ENCODE results near the gene XDH.

XDH gene

DNA sequence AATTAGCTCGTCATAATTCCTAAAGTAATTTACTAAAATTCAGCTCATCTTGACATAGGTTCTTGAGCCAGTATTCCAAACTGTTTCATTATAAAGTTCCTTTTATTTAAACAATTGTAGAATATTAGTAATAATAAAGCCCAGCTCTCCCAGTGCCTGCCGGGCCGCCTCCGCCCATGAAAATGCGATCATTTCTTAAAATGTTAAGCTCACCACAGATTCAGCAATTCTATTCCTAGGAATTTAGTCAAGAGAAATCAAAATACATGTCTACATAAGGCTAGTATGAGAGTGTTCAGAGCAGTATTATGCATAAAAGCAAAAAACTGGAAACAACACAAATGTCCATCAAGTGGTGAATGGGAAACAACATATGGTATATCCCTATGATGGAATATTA lies 52.0 kb downstream of the XDH start:
- DNase-seq, result no peak

DNA sequence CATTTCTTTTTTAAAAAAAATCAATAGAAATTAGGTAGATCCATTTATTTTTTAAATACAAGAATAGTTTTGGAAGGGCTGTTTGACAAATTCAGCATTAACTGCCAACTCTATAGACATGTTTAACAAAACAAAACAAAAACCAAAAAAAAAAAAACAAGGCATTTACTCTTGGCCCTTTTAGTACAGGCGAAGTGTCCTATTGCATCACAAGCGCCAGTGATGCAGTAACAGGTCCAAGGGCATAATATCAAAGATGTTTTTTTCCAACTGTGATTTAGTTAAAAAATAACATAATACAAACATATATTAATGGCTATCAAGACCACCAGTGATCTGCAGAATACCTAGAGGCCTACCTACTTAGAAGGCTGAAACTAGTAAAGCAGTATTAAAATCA lies 55.3 kb downstream of the XDH start:
- H3K27ac Mint-ChIP-seq, result no peak overlapping the region
- no peaks in the 10 kb centered on the region for H3K4me1 Mint-ChIP-seq
- no peak overlapping the region for H3K4me3 Mint-ChIP-seq
- DNase-seq (no peak), ATAC-seq (no peak)
- H3K27me3 Mint-ChIP-seq, result peaks cover 21% of the 10 kb centered on the region
- H3K9me3 Mint-ChIP-seq, result peaks cover 6 to 9% of the 10 kb centered on the region in 2 donors

More for the DNA sequence above, 52.0 kb downstream of the XDH start:
- no peaks in the 10 kb centered on the region for H3K9me3 Mint-ChIP-seq
- H3K4me1 Mint-ChIP-seq, result no peaks in the 10 kb centered on the region
- no peak overlapping the region for H3K27ac Mint-ChIP-seq
- peaks cover 9% of the 10 kb centered on the region for H3K27me3 Mint-ChIP-seq
- ATAC-seq, result no peak
- H3K4me3 Mint-ChIP-seq, result no peak overlapping the region

DNA sequence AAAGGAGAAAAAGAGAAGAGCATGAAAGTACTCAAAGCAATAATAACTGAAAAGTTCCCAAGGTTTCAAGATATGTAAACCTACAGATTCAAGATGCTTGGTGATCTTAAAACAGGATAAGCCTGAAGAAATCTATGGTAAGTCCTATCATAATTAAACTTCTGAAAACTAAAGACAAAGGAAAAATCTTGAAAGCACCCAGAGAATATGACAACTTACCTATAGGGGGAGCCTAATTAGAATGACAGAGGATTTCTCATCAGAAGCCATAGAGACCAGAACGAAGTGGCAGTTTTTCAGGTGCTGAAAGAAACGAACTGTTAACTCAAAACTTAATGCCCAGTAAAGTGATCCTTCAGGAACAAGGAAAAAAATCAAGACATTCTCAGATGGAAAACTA lies 59.7 kb downstream of the XDH start:
- ATAC-seq (no peak), DNase-seq (no peak)
- peaks cover 32% of the 10 kb centered on the region for H3K27me3 Mint-ChIP-seq
- H3K9me3 Mint-ChIP-seq, result peaks cover 7 to 9% of the 10 kb centered on the region in 2 donors
- no peaks in the 10 kb centered on the region for H3K4me1 Mint-ChIP-seq
- no peak overlapping the region for H3K27ac Mint-ChIP-seq
- no peak overlapping the region for H3K4me3 Mint-ChIP-seq

DNA sequence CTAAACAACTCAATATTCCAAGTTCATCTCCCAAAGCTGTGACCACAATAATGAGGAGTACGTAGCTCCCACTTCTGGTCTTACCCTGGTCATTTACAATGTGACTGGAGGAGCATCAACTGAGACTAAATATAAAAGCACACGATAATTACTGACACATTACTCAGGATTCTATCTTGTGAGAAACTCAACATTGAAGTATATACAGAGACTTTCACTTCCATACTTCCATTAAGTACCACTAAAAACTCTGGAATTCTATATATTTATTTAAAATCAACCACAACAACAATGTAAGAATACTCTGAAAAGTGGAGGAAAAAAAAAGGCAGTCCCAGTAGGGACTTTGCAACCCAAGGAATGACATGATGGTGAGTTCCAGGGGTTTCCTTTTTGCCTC lies 61.4 kb downstream of the XDH start:
- H3K4me1 Mint-ChIP-seq, result no peaks in the 10 kb centered on the region
- peaks cover 32% of the 10 kb centered on the region for H3K27me3 Mint-ChIP-seq
- no peak for DNase-seq
- ATAC-seq, result no peak
- H3K27ac Mint-ChIP-seq, result no peak overlapping the region
- H3K4me3 Mint-ChIP-seq, result no peak overlapping the region
- H3K9me3 Mint-ChIP-seq, result peaks cover 7 to 9% of the 10 kb centered on the region in 2 donors

DNA sequence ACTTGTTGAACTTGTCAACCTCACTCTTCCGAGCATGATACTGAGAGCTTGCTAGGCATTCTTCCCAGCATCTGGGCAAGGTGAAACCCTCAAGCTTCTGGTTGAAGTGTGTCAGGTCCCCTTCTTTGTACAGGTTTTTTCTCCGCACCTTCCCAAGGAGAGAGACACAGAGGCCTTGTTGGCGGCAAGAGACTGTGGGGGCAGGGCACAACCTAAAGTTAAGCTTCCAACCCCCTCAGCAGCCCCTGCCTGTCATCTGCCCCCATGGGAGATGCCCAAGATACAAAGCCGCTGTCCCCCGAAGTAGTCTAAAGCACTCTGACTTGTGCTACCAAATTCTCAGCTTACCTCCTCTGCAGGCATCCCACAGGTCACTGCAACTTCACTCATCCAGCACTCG lies 64.9 kb downstream of the XDH start:
- DNase-seq (no peak), ATAC-seq (no peak)
- H3K9me3 Mint-ChIP-seq, result peaks cover 5 to 6% of the 10 kb centered on the region in 2 donors
- no peak overlapping the region for H3K4me3 Mint-ChIP-seq
- no peaks in the 10 kb centered on the region for H3K4me1 Mint-ChIP-seq
- H3K27ac Mint-ChIP-seq, result no peak overlapping the region
- H3K27me3 Mint-ChIP-seq, result peaks cover 32% of the 10 kb centered on the region

DNA sequence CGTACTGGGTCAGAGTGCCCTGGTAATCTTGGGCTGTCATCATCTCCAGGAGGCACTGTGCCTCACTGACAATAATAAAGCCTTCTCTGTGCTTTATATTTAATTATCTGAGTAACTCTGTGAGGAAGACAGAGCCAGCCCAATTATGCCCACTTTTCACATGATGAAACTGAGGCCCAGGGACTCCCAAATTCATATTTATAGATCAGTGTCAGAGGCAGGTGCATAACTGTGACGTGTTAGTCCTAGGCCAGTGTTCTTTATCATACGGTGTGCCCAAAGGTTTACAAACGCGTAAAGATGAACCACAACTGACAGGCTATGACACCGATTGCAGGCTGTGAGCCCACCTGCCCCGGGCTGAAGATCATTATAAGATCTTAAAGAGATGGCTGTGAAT lies 65.4 kb downstream of the XDH start:
- peaks cover 27% of the 10 kb centered on the region for H3K27me3 Mint-ChIP-seq
- DNase-seq, result no peak
- no peak overlapping the region for H3K27ac Mint-ChIP-seq
- peaks cover 0 to under 1% of the 10 kb centered on the region in 2 donors for H3K9me3 Mint-ChIP-seq
- H3K4me1 Mint-ChIP-seq, result no peaks in the 10 kb centered on the region
- H3K4me3 Mint-ChIP-seq, result no peak overlapping the region
- no peak for ATAC-seq

DNA sequence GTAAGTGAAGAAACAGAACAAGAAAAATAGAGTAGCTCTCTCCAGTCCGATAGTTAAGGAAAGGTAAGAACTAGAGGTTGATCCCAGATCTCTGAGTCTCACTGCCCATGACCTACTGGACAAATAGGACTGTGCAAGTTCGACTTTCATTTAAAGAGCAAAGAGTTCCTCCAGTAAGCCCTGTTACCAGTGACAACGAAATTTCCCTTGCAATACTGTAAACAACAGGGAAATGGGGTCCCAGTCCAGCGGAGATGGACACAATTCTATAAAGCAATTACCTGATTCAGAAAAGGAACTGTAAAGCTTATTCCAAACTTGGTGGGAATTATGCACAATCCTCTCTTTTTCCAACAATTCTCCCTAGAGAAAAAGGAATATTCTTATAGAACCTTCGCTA lies 65.9 kb downstream of the XDH start:
- Mint-ChIP-seq H3K4me1 (no peaks in the 10 kb centered on the region), H3K27me3 (peaks cover 22% of the 10 kb centered on the region), H3K4me3 (no peak overlapping the region), H3K9me3 (no peaks in the 10 kb centered on the region), H3K27ac (no peak overlapping the region)
- DNase-seq (no peak), ATAC-seq (no peak)

DNA sequence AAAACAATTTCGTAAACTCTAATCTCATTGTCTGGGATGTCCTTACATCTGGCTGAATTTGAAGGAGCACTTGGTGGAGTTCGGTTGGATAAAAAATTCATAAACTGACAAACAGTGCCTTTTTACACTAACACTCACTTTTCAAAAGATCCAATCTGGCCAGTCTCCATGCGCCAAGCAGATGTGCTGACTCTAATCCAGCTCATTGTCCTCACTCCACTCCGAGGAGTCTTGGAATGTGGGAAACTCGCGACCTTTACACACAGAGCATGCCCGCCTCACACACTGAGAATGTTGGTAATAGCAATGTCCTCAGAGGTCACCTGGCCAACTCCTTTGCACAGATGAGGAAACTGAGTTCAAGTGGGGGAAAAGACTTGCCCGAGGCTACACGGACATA lies 66.8 kb downstream of the XDH start:
- Mint-ChIP-seq H3K27me3 (peaks cover 21% of the 10 kb centered on the region), H3K4me1 (no peaks in the 10 kb centered on the region), H3K9me3 (no peaks in the 10 kb centered on the region), H3K4me3 (no peak overlapping the region), H3K27ac (no peak overlapping the region)
- ATAC-seq, result no peak
- no peak for DNase-seq

DNA sequence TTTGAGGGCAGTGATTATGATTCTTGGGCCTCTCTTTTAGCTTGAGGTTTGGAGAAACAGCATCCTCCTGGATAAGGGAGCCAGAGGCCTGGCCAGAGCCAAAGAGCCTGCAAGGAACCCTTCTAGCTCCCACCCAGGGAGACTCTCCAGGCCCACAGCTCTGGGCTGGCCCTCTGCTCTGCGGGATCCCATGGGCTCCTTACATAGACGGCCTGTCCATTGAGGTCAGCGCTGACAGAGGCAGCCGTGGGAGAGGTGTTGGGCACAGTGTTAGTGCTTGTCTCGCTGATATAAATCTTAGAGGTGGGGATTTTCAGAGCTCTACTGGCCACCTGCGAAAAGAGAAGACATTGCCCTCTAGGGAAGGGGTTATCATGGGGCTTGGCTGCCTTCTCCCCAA lies 67.2 kb downstream of the XDH start:
- DNase-seq (no peak), ATAC-seq (no peak)
- Mint-ChIP-seq H3K27ac (peak overlapping the region in 1 of 2 donors; percentile 3), H3K4me1 (no peaks in the 10 kb centered on the region), H3K27me3 (peaks cover 17% of the 10 kb centered on the region), H3K9me3 (no peaks in the 10 kb centered on the region), H3K4me3 (no peak overlapping the region)

DNA sequence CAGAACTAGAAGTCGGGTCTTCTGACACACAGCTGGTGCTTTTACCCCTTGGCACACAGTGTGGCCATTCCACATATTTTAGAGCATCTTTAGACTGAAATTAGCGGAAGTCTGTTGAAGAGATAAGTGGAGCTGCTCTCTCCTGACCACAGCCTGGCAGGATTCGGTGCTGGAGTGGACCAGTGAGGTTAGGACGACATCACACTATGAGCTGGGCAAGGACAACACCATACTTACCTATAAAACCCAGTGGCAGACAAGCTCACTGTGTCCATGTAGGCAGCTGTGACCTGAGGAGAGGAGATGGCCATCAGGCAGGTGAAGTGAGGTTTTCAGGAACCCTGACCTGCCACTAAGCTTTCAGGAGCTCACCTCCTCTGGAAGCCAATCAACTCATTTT lies 70.1 kb downstream of the XDH start:
- peaks cover 7% of the 10 kb centered on the region for H3K27me3 Mint-ChIP-seq
- no peaks in the 10 kb centered on the region for H3K4me1 Mint-ChIP-seq
- no peaks in the 10 kb centered on the region for H3K9me3 Mint-ChIP-seq
- DNase-seq (no peak), ATAC-seq (no peak)
- no peak overlapping the region for H3K4me3 Mint-ChIP-seq
- H3K27ac Mint-ChIP-seq, result no peak overlapping the region

DNA sequence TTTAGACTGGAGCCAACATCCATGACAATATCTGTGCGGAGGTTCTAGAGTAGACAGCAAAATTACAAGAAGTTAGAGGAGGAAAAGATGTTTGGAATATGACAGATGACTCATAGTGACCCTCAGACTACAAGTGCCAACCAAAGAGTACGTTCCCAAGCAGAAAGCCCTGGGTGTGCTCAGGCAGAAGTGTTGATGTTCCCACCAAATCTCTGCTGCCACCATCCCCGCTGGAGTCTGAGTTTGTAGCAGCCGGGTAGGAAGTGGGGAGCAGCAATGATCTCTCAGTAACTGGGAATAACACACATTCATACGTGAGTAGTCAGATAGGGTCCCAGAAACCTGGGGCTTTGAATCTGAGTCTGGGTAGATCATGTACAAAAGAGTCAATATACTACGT lies 73.2 kb downstream of the XDH start:
- Mint-ChIP-seq H3K27ac (no peak overlapping the region), H3K4me1 (no peaks in the 10 kb centered on the region), H3K4me3 (no peak overlapping the region), H3K27me3 (no peaks in the 10 kb centered on the region), H3K9me3 (no peaks in the 10 kb centered on the region)
- DNase-seq, result no peak
- ATAC-seq, result no peak

DNA sequence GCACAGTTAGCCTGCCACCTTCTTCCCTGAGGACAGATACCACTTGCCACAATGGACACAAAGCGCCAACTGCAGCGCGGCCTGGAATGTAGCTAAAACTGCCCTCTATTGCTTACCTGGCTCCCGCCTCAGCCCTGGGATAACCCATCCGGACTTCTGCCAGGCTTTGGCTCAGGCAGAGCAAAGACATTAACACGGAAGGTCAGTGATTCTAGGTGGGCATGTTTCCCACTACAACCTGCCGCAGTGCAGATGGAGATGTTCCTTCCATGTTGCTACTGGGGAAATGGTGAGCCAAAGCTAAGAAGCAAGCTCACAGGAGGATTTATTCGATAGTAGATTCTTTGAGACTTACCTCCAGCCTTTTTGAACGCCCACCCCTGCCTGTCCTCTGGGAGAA lies 74.8 kb downstream of the XDH start:
- no peaks in the 10 kb centered on the region for H3K4me1 Mint-ChIP-seq
- no peaks in the 10 kb centered on the region for H3K27me3 Mint-ChIP-seq
- DNase-seq (no peak), ATAC-seq (peak; percentile 12)
- H3K9me3 Mint-ChIP-seq, result no peaks in the 10 kb centered on the region
- H3K4me3 Mint-ChIP-seq, result no peak overlapping the region
- H3K27ac Mint-ChIP-seq, result no peak overlapping the region

DNA sequence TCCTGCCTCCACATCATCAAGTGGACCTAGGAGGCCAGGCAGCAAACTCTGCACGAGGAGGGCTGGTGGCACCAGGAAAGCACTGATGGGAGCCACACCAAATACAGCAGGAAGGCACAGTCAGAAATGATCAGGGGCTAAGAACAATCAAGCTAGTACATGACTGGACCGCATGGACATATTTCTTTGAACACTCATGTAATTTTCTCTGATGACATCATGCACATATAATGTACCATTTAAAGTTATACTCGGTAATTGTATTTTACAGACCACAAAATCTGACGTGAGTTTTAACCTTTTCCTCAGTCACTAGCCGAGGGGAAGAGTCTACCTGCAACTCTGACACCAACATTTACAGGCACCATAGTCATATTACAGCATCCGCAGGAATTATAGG lies 76.7 kb downstream of the XDH start:
- no peaks in the 10 kb centered on the region for H3K4me1 Mint-ChIP-seq
- no peaks in the 10 kb centered on the region for H3K27me3 Mint-ChIP-seq
- no peaks in the 10 kb centered on the region for H3K9me3 Mint-ChIP-seq
- H3K27ac Mint-ChIP-seq, result no peak overlapping the region
- H3K4me3 Mint-ChIP-seq, result no peak overlapping the region
- no peak for DNase-seq
- ATAC-seq, result no peak

DNA sequence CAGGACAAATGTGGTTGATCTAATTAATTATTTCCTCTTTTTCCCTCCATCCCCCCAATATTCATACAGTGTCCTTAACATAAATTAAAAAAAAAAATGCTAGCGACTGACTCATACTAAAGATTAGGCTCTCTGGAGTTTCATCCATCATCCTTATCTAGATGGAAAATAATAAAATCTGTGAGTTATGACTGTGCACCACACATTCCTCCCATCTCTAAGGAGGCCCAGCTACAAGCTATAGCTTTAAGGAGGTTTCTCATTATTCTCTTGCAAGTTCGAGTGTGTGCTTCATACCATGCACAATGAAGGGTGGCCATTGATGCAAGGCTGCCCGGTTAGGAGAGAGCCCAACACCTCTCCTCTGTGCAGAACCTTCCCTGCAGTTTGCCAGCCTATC lies 77.3 kb downstream of the XDH start:
- H3K9me3 Mint-ChIP-seq, result no peaks in the 10 kb centered on the region
- no peak for ATAC-seq
- no peaks in the 10 kb centered on the region for H3K27me3 Mint-ChIP-seq

DNA sequence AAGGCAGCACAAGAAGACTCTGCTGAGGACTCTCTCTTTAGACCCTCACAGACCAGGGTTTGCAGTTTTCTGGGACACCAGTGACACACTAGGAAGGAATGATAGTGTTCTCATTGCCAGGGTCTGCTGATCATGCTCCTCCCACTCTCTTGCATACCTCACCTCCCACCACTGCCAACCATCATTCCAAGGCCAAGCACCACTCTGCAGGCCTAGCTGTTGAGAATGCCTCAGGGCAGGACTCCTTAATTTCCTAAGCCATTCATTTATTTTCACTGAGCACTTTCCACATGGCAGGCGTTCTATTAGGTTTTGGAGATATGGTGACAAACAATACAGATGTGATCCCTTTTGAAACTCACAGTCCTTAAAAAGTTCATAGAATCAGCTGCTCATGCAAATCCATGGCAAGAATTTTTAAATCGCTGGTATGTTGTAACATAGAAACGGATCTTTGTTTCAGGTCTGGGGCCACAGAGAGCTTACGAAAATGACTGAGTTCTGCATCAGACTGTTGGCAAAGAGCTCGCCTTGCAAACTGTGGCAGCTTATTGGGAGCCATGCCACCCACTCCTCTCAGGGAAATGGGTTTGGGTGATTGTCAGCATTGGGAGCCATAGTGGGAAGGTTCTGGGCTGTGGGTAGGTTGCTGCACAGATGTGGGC lies 78.5 kb downstream of the XDH start:
- Mint-ChIP-seq H3K4me3 (no peak overlapping the region), H3K4me1 (no peaks in the 10 kb centered on the region), H3K27ac (no peak overlapping the region), H3K27me3 (no peaks in the 10 kb centered on the region), H3K9me3 (no peaks in the 10 kb centered on the region)
- no peak for ATAC-seq
- no peak for DNase-seq

More for the DNA sequence above, 77.3 kb downstream of the XDH start:
- no peak overlapping the region for H3K27ac Mint-ChIP-seq
- H3K4me1 Mint-ChIP-seq, result no peaks in the 10 kb centered on the region
- DNase-seq, result no peak
- no peak overlapping the region for H3K4me3 Mint-ChIP-seq

DNA sequence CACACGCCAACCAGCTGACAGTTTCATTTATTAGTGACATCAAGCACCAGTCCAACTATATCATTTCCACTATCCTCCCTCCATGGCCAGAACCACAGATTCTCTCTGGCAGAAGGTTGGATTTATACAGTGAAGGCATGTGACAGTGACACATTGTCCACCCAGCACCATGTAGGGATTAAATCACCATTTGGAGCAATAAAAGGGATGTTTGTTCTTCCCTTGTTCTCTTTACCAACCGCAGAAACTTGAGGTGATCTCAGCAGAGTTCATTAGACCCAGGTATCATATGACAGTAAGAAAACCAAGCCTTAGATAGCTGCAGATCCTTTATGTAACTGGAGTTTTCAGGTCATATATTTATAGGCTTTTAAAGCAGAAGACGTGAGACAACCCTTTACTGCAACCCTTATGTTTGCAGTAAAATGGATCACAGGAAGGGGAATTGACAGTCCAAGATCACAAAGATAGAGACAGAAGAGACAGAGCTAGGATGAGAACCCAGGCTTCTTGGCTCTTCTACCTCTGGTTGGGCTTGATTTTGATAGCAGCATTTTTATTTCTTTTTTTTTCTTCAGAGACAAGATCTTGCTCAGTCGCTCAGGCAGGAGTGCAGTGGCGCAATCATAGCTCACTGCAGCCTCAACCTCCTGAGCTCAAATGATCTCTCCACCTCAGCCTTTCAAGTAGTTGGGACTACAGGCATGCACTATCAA lies 80.1 kb downstream of the XDH start:
- DNase-seq, result no peak
- H3K4me3 Mint-ChIP-seq, result no peak overlapping the region

More for the DNA sequence above, 80.1 kb downstream of the XDH start:
- ATAC-seq, result no peak
- Mint-ChIP-seq H3K27me3 (no peaks in the 10 kb centered on the region), H3K4me1 (no peaks in the 10 kb centered on the region), H3K27ac (no peak overlapping the region), H3K9me3 (no peaks in the 10 kb centered on the region)
